PC-3 (cell line): ENCODE measurements around the gene CHRNA9. TPM values are rescaled to one million over a fixed set of nuclear protein-coding genes. Genes with fewer than 3 reads are reported as not detected.

Source experiments
- ATAC-seq: fragments of 200-7000 bp; cut with Tn5 transposase; 2 replicates; pipeline ENCODE4 v1.9.1; 2020; ENCODE audit warnings: mild to moderate bottlenecking, moderate library complexity
- BruUV-seq: library from RNA; stranded (reverse); fragments of 400-500 nt; replicated peaks from 2 replicates; lab custom pipeline; 2021; lab: Mats Ljungman, UMichigan
- CTCF ChIA-PET: fragments of 300-600 bp; sonication (Branson Sonifier 250); formaldehyde crosslinking; loops from one replicate; lab custom pipeline; 2022; ENCODE audit warnings: antibody characterized with exemption; lab: Charles Lee
- POLR2A ChIA-PET: fragments of 300-600 bp; sonication (Branson Sonifier 250); formaldehyde crosslinking; loops from one replicate; lab custom pipeline; 2022; ENCODE audit warnings: antibody characterized with exemption; ENCODE audit not compliant: unreplicated experiment; lab: Charles Lee
- DNase-seq: peaks from one replicate; pipeline ENCODE4 v3.0.0-alpha.2; 2015
- H2AFZ ChIP-seq: fragments of 300-600 bp; sonication (generic); 2 replicates; pipeline ENCODE4 v1.6.0; 2016; ENCODE audit warnings: antibody characterized with exemption, low read length
- H3F3A ChIP-seq: fragments of 300-600 bp; sonication (generic); one replicate; pipeline ENCODE4 v1.6.0; 2017; ENCODE audit warnings: antibody characterized with exemption, low read length, control low read depth, mild to moderate bottlenecking; ENCODE audit not compliant: unreplicated experiment
- H3K27ac ChIP-seq: fragments of 300-600 bp; sonication (generic); 2 replicates; pipeline ENCODE4 v1.5.1; 2016; ENCODE audit warnings: mild to moderate bottlenecking, low read length
- H3K27me3 ChIP-seq: fragments of 300-600 bp; sonication (generic); 2 replicates; pipeline ENCODE4 v1.6.1; 2016; ENCODE audit warnings: low read length, mixed read lengths
- H3K36me3 ChIP-seq: fragments of 300-600 bp; sonication (generic); 2 replicates; pipeline ENCODE4 v1.6.1; 2016; ENCODE audit warnings: low read depth, mixed run types, low read length, mixed read lengths
- H3K4me1 ChIP-seq: fragments of 300-600 bp; sonication (generic); 2 replicates; pipeline ENCODE4 v1.5.1; 2016; ENCODE audit warnings: low read length; ENCODE audit not compliant: insufficient read depth
- H3K4me2 ChIP-seq: fragments of 300-600 bp; sonication (generic); 2 replicates; pipeline ENCODE4 v1.6.0; 2016; ENCODE audit warnings: low read length
- H3K4me3 ChIP-seq: fragments of 300-600 bp; sonication (generic); 2 replicates; pipeline ENCODE4 v1.5.1; 2016; ENCODE audit warnings: mild to moderate bottlenecking, low read length, mixed read lengths
- H3K79me2 ChIP-seq: fragments of 300-600 bp; sonication (generic); 2 replicates; pipeline ENCODE4 v1.6.1; 2017; ENCODE audit warnings: low read length, mixed read lengths
- H3K9ac ChIP-seq: fragments of 300-600 bp; sonication (generic); 2 replicates; pipeline ENCODE4 v1.6.0; 2016; ENCODE audit warnings: mild to moderate bottlenecking, low read length
- H3K9me2 ChIP-seq: fragments of 300-600 bp; sonication (generic); replicated peaks from 2 replicates; pipeline ENCODE4 v1.6.1; 2016; ENCODE audit warnings: mixed run types, low read length, mixed read lengths
- H3K9me3 ChIP-seq: fragments of 300-600 bp; sonication (generic); 2 replicates; pipeline ENCODE4 v1.6.1; 2016; ENCODE audit warnings: low read length, mixed read lengths
- H4K20me1 ChIP-seq: fragments of 300-600 bp; sonication (generic); 2 replicates; pipeline ENCODE4 v1.6.1; 2016; ENCODE audit warnings: low read length, mixed read lengths
- CTCF ChIP-seq: fragments of 300-600 bp; sonication (generic); conservative IDR thresholded peaks from 2 replicates; pipeline ENCODE4 v1.5.1; 2017; ENCODE audit warnings: antibody characterized with exemption, low read depth, mild to moderate bottlenecking, low read length
- EZH2 ChIP-seq: fragments of 300-600 bp; sonication (generic); IDR thresholded peaks from one replicate; pipeline ENCODE4 v1.6.1; 2017; ENCODE audit warnings: antibody characterized with exemption, mild to moderate bottlenecking, low read length; ENCODE audit not compliant: unreplicated experiment
- EZH2phosphoT487 ChIP-seq: fragments of 300-600 bp; sonication (generic); IDR thresholded peaks from 2 replicates; pipeline ENCODE4 v1.6.1; 2018; ENCODE audit warnings: mild to moderate bottlenecking, antibody characterized with exemption, low read length, borderline replicate concordance
- intact Hi-C: fragments of 100-400 bp; cut with micrococcal nuclease; formaldehyde crosslinking; loops from 2 replicates; pipeline ENCODE4 v1.9.0; 2023
- total RNA-seq: library from RNA; depleted of rRNA; stranded (reverse); fragments of >200 nt; gene quantifications from 2 replicates; pipeline ENCODE4 v1.2.3, GENCODE V29; 2014

The CHRNA9 gene
- total RNA-seq, 1 experiment from 2014 or later, result not detected

- H4K20me1 ChIP-seq, result no peaks in the 10 kb centered on the region
- no peak overlapping the region for H3K9ac ChIP-seq
- no peaks in the 10 kb centered on the region for H3K9me3 ChIP-seq
- ATAC-seq (no peak), DNase-seq (no peak)
- H3F3A ChIP-seq, result no peaks in the 10 kb centered on the region
- TF ChIP-seq CTCF (no peak), EZH2phosphoT487 (no peak), EZH2 (no peak)
- peaks cover 24% of the 10 kb centered on the region for H3K4me1 ChIP-seq
- H3K4me3 ChIP-seq, result no peak overlapping the region
- H3K36me3 ChIP-seq, result no peaks in the 10 kb centered on the region
- no peaks in the 10 kb centered on the region for H3K79me2 ChIP-seq
- no TSS peak for BruUV-seq
- no peak overlapping the region for H3K4me2 ChIP-seq
- no peak overlapping the region for H3K27ac ChIP-seq
- ChIA-PET POLR2A (no interaction called here), CTCF (no interaction called here)
- intact Hi-C loops, result no loop called here
- no peak overlapping the region for H2AFZ ChIP-seq
- H3K9me2 ChIP-seq, result no peaks in the 10 kb centered on the region
- no peaks in the 10 kb centered on the region for H3K27me3 ChIP-seq
These were observed 5.3 kb upstream of the CHRNA9 start for GRCh38 chr4:40329805-40330204.

- ChIA-PET POLR2A (no interaction called here), CTCF (no interaction called here)
- Histone ChIP-seq H3K4me1 (peaks cover 28% of the 10 kb centered on the region), H3F3A (no peaks in the 10 kb centered on the region), H3K4me2 (no peak overlapping the region), H3K9me2 (no peaks in the 10 kb centered on the region), H3K79me2 (no peaks in the 10 kb centered on the region), H4K20me1 (no peaks in the 10 kb centered on the region), H3K9ac (no peak overlapping the region), H3K4me3 (no peak overlapping the region), H3K27ac (no peak overlapping the region), H3K27me3 (no peaks in the 10 kb centered on the region), H3K9me3 (no peaks in the 10 kb centered on the region), H3K36me3 (no peaks in the 10 kb centered on the region), H2AFZ (no peak overlapping the region)
- intact Hi-C loops, result no loop called here
- BruUV-seq, result no TSS peak
- no peak for ATAC-seq
- DNase-seq, result no peak
- no peak for TF ChIP-seq EZH2
- TF ChIP-seq EZH2phosphoT487, result no peak
- TF ChIP-seq CTCF, result no peak
These were observed 4.6 kb upstream of the CHRNA9 start for GRCh38 chr4:40330536-40330935.

GRCh38 chr4:40331101-40331745, 3.9 kb upstream of the CHRNA9 start:
- H3K4me2 ChIP-seq, result no peak overlapping the region
- no peak overlapping the region for H3K27ac ChIP-seq
- H3K4me3 ChIP-seq, result no peak overlapping the region
- ChIA-PET POLR2A (no interaction called here), CTCF (no interaction called here)
- BruUV-seq, result no TSS peak
- no peak overlapping the region for H3K9ac ChIP-seq
- H3K9me2 ChIP-seq, result no peaks in the 10 kb centered on the region
- no peaks in the 10 kb centered on the region for H3K36me3 ChIP-seq
- no peaks in the 10 kb centered on the region for H3K79me2 ChIP-seq
- intact Hi-C loops, result no loop called here
- no peaks in the 10 kb centered on the region for H3K27me3 ChIP-seq
- peaks cover 28% of the 10 kb centered on the region for H3K4me1 ChIP-seq
- ATAC-seq, result no peak
- no peak for DNase-seq
- H4K20me1 ChIP-seq, result no peaks in the 10 kb centered on the region
- H3F3A ChIP-seq, result no peaks in the 10 kb centered on the region
- no peak for TF ChIP-seq CTCF
- TF ChIP-seq EZH2, result no peak
- no peak for TF ChIP-seq EZH2phosphoT487
- no peak overlapping the region for H2AFZ ChIP-seq
- H3K9me3 ChIP-seq, result no peaks in the 10 kb centered on the region
